HG02763 (cell line): ENCODE measurements around the gene AGAP1.

Source experiments
- ATAC-seq: cut with Tn5 transposase; IDR thresholded peaks from one replicate; pipeline ENCODE4 v1.9.1; 2021; ENCODE audit warnings: mild to moderate bottlenecking, moderate library complexity; ENCODE audit not compliant: unreplicated experiment

Gene AGAP1

DNA sequence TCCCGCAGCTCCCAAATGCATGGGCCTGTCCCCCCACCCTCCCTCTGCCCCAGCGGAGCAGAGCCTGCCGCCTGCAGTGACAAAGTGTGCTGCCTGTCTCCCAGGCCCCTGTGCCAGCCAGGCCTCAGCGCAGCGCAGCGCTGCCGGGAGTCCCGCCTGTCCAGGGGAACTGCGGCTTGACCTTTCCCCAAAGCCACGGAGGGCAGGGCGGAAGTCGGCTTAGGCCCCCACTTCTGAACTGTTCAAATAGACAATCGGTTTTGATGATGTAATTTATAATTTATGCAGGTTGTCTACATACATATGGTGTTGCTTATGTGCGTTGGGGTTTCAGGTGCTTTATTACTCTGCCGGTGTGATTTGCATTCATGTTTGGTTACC is 667.2 kb downstream of the AGAP1 start:
- ATAC-seq = no peak

DNA sequence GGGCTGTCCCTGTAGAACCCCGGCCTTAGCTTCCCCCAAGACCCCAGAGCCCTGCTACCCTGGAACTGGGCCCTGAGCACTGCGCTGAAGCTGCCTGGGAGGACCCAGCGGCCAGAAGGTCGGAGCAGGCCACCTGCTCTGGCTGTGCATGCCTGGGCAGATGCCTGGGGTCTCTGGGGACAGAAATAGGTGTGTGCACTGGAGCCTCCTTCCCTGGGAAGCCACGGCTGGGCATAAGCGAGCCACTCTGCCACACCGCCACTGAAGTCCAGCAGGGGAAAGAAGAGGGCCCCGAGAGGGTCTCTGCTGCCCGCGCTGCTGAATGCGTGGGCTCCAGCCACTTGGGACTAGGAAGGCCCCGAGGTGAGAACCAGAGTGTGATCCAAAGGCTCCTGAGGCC is 667.7 kb downstream of the AGAP1 start:
- ATAC-seq = no peak

DNA sequence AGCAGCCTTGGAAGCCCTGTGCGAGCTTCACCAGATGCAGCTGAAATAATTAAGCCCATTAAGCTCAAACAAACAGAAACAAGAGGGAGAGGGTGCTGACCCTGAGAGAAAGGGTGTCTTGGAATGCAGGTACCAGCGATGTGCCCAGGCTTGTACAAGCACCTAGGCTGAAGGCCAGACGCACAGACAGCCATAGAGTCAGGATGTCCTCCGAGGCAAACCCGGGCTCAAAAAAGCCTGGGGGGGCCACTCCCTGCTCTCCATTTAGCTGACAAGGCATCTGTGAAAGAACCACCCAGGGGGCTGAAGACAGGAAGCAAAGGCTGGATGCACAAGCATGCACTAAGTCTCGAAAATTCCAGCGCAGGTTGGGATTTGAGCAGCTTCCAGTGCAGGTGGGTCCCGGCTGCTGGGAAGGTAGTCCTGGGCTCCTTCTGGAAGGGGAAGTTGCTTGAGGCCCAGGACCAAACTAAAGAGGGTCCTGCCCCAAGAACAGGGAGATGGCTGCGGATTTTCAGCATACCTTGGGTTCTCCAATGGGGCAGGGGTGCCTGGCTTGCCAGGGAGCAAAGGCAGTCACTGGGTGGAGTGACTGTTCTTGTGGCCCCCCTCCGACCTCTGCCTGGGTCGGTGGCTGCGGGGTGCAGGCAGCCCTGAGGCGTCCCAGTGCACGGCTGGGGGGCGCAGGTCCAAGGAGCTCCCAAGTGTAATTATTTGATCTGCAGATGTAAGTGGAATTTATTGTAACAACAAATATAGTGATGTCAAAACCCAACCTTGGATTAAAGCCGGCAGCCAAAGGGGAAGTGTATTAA is 668.4 kb downstream of the AGAP1 start:
- ATAC-seq = no peak

DNA sequence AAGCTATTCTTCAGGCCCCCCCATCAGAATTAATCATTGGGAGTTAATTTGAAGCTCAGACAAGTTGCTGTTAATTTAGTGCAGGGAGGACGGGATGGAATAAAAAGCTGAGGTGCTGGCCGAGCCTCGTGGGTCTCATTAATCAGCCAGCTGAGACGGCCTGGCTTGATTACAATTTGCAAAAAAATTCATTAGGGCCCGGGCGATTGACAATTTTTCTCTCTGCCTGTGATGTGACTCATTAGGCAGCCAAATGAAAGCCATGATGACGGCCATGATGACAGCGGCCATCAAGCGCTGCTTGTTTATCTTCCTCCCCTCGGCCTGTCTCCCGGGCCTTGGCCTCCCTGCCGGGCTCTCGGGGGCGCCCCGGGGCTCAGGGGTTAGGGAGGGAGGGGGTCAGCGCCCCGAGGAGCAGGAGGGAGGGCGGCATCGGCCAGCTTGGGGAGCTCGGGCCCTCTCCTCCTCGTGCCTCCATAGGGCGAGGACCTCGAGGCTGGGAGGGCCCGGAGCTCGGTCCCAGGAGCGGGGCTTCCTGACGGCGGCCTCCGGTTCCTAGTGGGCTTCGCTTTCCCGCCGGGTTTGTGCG is 669.1 kb downstream of the AGAP1 start:
- no peak for ATAC-seq

GRCh38 chr2:236163471-236164200 is 669.8 kb downstream of the AGAP1 start:
- ATAC-seq = no peak

GRCh38 chr2:236164201-236164924 is 670.5 kb downstream of the AGAP1 start:
- no peak for ATAC-seq

DNA sequence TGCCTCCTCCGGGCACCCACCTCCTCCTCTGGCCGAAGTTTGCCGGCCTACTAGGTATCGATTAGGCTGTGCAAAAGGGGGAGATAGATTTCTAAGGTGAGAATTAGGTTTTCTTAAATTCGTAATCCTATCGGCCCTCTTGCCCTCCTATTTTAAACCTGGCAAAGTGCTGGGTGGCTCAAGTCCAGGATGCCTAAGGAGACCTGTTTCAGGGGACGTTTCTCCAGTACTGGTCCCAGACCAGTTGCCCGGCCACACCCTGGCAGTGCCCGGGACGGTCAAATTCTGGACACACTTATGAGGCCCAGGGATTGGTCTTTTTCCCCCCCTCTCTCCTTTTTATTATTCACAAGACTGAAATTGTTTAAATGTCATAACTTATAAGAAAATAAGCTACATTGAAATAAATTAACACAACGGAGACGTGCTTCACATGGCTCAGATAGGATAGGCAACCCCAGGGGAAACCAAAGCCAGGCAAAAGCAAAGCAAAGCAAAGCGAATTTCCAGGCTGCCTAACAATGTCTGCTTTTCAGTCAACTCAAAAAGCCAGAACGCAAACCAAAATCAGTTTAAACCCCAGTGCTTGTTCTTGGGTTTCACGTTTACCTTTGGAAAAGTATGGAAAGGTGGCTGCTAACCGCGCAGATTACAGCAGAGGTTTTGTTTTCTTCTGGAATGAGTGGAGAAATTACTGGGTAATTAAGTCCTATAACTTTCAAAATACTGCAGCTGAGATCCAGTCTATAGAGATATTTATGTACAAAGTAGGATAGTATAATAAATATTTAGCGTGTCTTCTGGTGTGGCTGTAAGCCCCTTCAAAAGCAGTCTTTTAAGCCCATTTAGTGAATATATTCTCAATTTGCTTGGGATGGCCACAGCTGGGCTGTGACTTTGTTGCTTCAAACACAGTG is 671.3 kb downstream of the AGAP1 start:
- ATAC-seq = no peak

- ATAC-seq = no peak
Measured at GRCh38 chr2:236165842-236166795, 672.3 kb downstream of the AGAP1 start.

GRCh38 chr2:236166796-236167296 is 673.0 kb downstream of the AGAP1 start:
- no peak for ATAC-seq

DNA sequence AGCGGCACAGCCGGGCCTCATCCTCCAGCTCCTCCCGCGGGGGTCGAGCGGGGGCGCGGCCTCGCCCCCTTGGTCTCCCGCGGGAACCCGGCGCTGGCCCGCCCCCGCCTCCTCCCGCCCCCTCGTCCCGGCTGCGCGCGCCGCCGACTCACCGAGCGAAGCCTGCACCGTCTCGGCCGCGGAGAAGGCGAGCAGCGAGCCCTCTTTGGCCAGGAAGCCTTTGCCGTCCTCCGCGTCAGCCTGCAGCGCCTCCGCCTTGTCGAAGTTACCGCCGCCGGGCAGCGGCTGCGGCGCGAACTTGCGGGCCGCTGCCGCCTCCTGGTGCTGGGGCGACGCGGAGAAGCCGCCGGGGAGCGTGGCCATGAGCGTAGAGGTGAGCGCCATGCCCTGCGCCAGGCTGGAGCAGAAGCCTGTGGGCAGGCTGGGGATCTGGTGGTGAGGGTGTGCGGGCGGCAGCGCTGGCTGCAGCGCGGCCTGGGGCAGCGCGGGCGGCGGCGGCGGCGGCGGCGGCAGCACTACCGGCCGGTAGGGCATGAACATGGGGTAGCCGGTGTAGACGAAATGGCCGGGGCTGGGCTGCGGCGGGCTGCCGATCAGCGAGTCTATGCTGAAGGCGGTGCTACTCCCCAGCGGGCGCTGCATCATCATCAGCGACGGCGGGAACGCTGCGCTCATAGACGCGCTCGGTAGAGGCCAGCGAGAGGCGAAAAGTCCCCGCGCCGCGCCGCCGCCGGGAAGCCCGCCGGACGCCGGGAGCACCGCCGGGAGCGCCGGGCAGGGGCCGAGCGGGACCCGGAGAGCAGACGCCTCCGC is 673.7 kb downstream of the AGAP1 start:
- ATAC-seq = no peak

- ATAC-seq = no peak
Measured at GRCh38 chr2:236168110-236169080, 674.6 kb downstream of the AGAP1 start, which contains the start of gene GBX2. TSS of gene GBX2 (minus strand) at chr2:236168386. CDS start at chr2:236167971, 415 bp downstream.

GRCh38 chr2:236169151-236169721 is 675.4 kb downstream of the AGAP1 start:
- ATAC-seq = no peak

DNA sequence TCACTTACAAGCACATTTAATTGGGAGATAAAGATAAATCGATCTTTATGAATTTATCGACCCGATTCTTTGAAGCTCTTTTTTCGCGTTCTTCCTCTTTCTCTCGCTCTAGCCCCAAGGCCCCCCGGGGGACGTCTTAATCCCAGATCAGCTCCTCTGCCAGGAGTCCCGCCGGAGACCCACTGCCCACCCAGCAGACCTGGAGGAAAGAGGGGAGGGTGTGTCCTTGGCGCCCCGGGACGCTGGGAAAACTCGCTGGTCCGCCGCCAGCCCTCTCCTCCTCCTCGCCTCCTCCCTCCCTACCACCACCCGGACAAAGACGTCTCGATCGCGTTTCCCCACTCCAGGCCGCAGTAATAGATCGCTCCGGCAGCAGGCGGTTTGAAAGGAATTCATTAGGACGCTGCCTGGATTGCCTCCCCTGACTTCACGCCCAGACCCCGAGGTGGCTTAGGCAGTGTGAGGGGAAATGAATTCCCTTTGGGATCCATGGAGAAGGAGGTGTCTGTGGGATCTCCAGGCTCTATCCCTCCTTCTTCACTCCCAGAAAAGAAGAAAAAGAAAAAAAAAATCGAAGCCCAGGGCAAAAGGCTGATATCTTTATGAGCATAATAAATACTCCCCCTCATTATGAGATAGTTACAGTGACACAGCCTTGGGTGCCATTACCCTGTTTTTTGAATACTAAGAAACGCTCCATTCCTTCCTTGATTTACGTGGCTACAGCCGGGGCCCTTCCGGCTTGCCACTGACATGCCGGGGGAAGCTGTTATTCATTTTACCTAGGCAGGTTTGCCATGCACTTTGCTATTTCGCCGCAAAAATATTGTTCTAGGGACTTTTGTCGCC is 676.1 kb downstream of the AGAP1 start:
- no peak for ATAC-seq

DNA sequence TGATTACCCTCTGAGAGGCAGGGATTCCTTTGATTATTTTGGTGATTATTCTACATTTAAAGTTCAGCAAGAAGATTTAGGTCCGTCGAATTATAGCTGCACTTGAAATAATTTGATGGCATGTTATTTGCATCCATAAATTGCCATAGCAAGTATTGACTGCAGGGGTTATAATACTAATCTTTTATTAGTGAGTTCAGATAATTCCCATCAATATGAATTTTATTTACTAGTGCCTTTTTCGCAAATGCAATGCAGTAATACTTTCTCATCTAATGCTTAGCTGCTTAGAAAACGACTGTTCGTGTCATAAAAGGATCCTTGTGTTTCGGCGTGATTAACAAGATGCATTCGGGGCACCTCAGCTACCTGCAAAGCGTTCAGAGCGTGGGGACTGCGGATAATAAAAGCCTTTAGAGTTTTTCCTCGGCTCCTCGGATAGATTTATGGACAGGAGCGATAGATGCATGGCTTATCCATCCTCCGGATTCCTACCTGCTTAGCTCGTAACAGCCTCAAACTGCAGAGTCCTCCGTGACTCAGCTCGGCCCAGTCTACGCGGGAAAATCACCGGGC is 676.8 kb downstream of the AGAP1 start:
- ATAC-seq = no peak

- ATAC-seq = no peak
Measured at GRCh38 chr2:236171181-236171679, 677.4 kb downstream of the AGAP1 start.
